ENCODE data around the gene UCP3.

The UCP3 gene

DNA sequence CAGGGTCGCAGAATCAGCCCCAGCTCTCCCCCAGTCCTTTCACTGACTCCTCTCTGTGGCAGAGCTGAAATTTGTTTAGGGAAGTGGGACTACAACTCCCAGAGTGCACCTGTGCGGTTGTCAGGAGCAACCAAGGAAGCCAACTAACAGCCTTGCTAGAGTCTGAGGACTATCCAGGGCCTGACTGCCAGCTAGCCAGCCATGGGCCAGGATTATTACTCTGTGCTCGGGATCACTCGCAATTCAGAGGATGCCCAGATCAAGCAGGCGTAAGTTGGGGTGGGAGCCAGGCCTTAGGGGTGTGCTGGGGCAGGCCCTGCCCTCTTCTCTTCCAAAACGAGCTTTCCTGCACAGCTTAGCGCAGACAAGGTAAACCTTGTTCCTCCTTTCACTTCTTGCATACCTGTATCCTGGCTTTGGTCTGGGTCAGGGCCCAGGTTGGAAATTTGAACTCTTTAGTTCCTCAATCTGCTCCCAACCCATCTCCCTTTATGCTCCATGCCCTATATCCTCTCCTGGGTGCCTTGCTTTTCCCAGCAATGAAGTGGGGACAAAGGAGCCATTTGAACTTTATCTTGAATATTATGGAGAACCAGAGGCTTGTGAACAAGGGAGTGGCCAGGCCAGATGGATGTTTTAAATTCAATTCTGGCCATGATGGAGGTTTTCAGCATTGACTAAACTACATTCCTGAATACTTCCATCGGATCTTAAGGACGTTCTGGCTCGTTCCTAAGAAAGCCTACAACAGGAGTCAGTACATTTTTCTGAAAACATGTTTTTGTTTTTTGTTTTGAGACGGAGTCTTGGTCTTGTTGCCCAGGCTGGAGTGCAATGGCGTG lies 57.8 kb downstream of the UCP3 start, which contains the start of gene DNAJB13:
TSS of gene DNAJB13 (plus strand) at position 158 of the 842 bp plus-strand sequence. CDS start at position 202, 44 bp downstream.
- no peak for DNase-seq
